ENCODE measurements around the gene RPAP2.
"Not testable (repeated sequence)": the region's sequence is repeated elsewhere in the genome, so short reads cannot be mapped to it uniquely, and the experiment has no call there.

Gene RPAP2

GRCh38 chr1:92377991-92378390, 79.1 kb downstream of the RPAP2 start:
- not testable (repeated sequence) for DNase-seq

- DNase-seq: no peak
Measured at GRCh38 chr1:92380867-92381266, 82.0 kb downstream of the RPAP2 start.

- DNase-seq: not testable (repeated sequence)
Measured at GRCh38 chr1:92393966-92394365, 95.1 kb downstream of the RPAP2 start.

GRCh38 chr1:92398519-92398918, 99.7 kb downstream of the RPAP2 start:
- no peak for DNase-seq

- no peak for DNase-seq
Measured at GRCh38 chr1:92399076-92399475, 100.2 kb downstream of the RPAP2 start.

- DNase-seq: no peak
Measured at GRCh38 chr1:92404661-92405060, 105.8 kb downstream of the RPAP2 start.

GRCh38 chr1:92408825-92409224, 110.0 kb downstream of the RPAP2 start:
- no peak for DNase-seq

GRCh38 chr1:92409946-92410549, 111.2 kb downstream of the RPAP2 start:
- no peak for DNase-seq

GRCh38 chr1:92410706-92411105, 111.8 kb downstream of the RPAP2 start:
- DNase-seq: no peak

- DNase-seq: no peak
Measured at GRCh38 chr1:92411511-92411910, 112.7 kb downstream of the RPAP2 start.

GRCh38 chr1:92419642-92420041, 120.8 kb downstream of the RPAP2 start:
- no peak for DNase-seq

GRCh38 chr1:92424381-92424780, 125.5 kb downstream of the RPAP2 start:
- DNase-seq: no peak

GRCh38 chr1:92425617-92426016, 126.8 kb downstream of the RPAP2 start:
- DNase-seq: no peak

GRCh38 chr1:92430030-92430429, 131.2 kb downstream of the RPAP2 start:
- no peak for DNase-seq

GRCh38 chr1:92434572-92434971, 135.7 kb downstream of the RPAP2 start:
- DNase-seq: not testable (repeated sequence)

- DNase-seq: no peak
Measured at GRCh38 chr1:92439291-92439690, 140.4 kb downstream of the RPAP2 start.

- no peak for DNase-seq
Measured at GRCh38 chr1:92441316-92441696, 142.4 kb downstream of the RPAP2 start.

GRCh38 chr1:92441697-92442342, 143.0 kb downstream of the RPAP2 start:
- DNase-seq: no peak

- DNase-seq: no peak
Measured at GRCh38 chr1:92442351-92442750, 143.5 kb downstream of the RPAP2 start.

- DNase-seq: no peak
Measured at GRCh38 chr1:92443893-92444292, 145.0 kb downstream of the RPAP2 start.

- no peak for DNase-seq
Measured at GRCh38 chr1:92444351-92444750, 145.5 kb downstream of the RPAP2 start.

GRCh38 chr1:92445865-92446264, 147.0 kb downstream of the RPAP2 start:
- DNase-seq: no peak

GRCh38 chr1:92446546-92446945, 147.7 kb downstream of the RPAP2 start:
- DNase-seq: no peak

- no peak for DNase-seq
Measured at GRCh38 chr1:92447033-92447681, 148.3 kb downstream of the RPAP2 start.

- no peak for DNase-seq
Measured at GRCh38 chr1:92447976-92448375, 149.1 kb downstream of the RPAP2 start.
